SH-SY5Y (cell line): Measurements from ENCODE around the gene CNOT11.

Experiments used
- GATA2 ChIP-seq: IDR thresholded peaks from 2 replicates; pipeline ENCODE4 v1.6.1; 2011; ENCODE audit warnings: mild to moderate bottlenecking, low read depth, low read length
- GATA3 ChIP-seq: IDR thresholded peaks from 2 replicates; pipeline ENCODE4 v1.6.1; 2011; ENCODE audit warnings: low read depth, mild to moderate bottlenecking, low read length, moderate library complexity

- TF ChIP-seq GATA2 (no peak), GATA3 (no peak)
Observed at GRCh38 chr2:101264360-101264939, 11.8 kb downstream of the CNOT11 start.
